DMS 273 (cell line): ENCODE measurements around the gene MMP1.

Source experiments
- DNase-seq: peaks from one replicate; lab custom pipeline; 2025; ENCODE audit not compliant: unreplicated experiment; lab: John Stamatoyannopoulos, UW

The MMP1 gene

GRCh38 chr11:102807921-102808320 lies 10.0 kb upstream of the MMP1 start:
- peak; percentile 20 for DNase-seq

GRCh38 chr11:102806296-102806695 lies 8.3 kb upstream of the MMP1 start:
- no peak for DNase-seq

GRCh38 chr11:102802341-102802740 lies 4.4 kb upstream of the MMP1 start:
- DNase-seq, result no peak

- DNase-seq, result no peak
Measured at GRCh38 chr11:102800767-102801166, 2.8 kb upstream of the MMP1 start.

GRCh38 chr11:102799681-102800340 lies 1.9 kb upstream of the MMP1 start:
- DNase-seq, result no peak

GRCh38 chr11:102794382-102794781 lies 3.6 kb downstream of the MMP1 start:
- peak; percentile 27 for DNase-seq

GRCh38 chr11:102793677-102794290 lies 4.2 kb downstream of the MMP1 start:
- no peak for DNase-seq

- no peak for DNase-seq
Measured at GRCh38 chr11:102792604-102793003, 5.4 kb downstream of the MMP1 start.

- DNase-seq, result no peak
Measured at GRCh38 chr11:102791271-102792036, 6.5 kb downstream of the MMP1 start.

- DNase-seq, result no peak
Measured at GRCh38 chr11:102788334-102788995, 9.5 kb downstream of the MMP1 start.

- DNase-seq, result no peak
Measured at GRCh38 chr11:102784380-102784779, 13.6 kb downstream of the MMP1 start.

- DNase-seq, result no peak
Measured at GRCh38 chr11:102783720-102784119, 14.2 kb downstream of the MMP1 start.

- DNase-seq, result no peak
Measured at GRCh38 chr11:102783016-102783415, 14.9 kb downstream of the MMP1 start.

- no peak for DNase-seq
Measured at GRCh38 chr11:102781676-102782075, 16.3 kb downstream of the MMP1 start.

GRCh38 chr11:102780491-102780918 lies 17.5 kb downstream of the MMP1 start, which contains the start of gene MMP10:
MMP10 (minus strand) TSS chr11:102780628; CDS start chr11:102780591, 37 bp downstream.
- DNase-seq, result no peak

- no peak for DNase-seq
Measured at GRCh38 chr11:102776454-102776853, 21.5 kb downstream of the MMP1 start.

GRCh38 chr11:102773386-102773785 lies 24.6 kb downstream of the MMP1 start:
- DNase-seq, result no peak

GRCh38 chr11:102771351-102771750 lies 26.6 kb downstream of the MMP1 start:
- DNase-seq, result no peak

- DNase-seq, result no peak
Measured at GRCh38 chr11:102770191-102770590, 27.8 kb downstream of the MMP1 start.

GRCh38 chr11:102767800-102768199 lies 30.2 kb downstream of the MMP1 start:
- no peak for DNase-seq

GRCh38 chr11:102763440-102763839 lies 34.5 kb downstream of the MMP1 start:
- DNase-seq, result no peak
